ENCODE results near the gene GMPS.
"Not testable (repeated sequence)": the region's sequence is repeated elsewhere in the genome, so short reads cannot be mapped to it uniquely, and the experiment has no call there.

GMPS gene

DNA sequence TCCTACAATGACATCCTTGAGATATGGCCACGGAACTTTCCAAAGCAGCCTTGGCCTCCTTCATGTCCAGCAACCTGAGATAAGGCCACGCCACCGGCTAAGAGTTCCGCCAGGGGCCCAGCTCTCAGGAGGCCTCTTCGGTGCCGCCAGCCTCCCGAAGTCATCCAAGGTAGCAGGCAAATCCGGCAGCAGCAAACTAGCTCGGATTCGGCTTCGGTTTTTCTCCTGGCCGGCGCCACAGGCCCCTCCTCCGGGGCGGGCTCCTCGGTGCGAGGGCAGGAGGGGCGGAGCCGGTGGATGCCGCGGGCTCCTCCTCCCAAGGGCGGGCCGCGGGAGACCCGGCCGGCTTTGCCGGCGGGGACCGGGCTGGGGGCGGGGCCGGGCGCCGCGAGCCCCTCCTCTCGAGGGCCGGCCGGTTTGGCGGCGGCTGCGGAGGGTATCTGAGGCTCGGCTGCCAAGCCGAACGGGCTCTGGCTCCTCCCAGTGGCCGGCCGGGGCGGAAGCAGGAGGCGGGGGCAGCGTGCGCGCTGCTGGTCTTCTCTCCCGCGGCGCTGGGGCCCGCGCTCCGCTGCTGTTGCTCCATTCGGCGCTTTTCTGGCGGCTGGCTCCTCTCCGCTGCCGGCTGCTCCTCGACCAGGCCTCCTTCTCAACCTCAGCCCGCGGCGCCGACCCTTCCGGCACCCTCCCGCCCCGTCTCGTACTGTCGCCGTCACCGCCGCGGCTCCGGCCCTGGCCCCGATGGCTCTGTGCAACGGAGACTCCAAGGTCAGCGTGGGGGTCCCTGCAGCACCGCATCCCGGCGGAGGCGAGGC is at the start of gene GMPS:
Gene GMPS, plus strand, starts transcription at position 518 of the 812 bp plus-strand sequence. Its CDS starts 221 bp downstream, at position 739.
- DNase-seq (ENCODE audit: low spot score) = peak; percentile 82

GRCh38 chr3:155828490-155829098 is 41.9 kb upstream of the GMPS start:
- DNase-seq (ENCODE audit: low spot score) = not testable (repeated sequence)

DNA sequence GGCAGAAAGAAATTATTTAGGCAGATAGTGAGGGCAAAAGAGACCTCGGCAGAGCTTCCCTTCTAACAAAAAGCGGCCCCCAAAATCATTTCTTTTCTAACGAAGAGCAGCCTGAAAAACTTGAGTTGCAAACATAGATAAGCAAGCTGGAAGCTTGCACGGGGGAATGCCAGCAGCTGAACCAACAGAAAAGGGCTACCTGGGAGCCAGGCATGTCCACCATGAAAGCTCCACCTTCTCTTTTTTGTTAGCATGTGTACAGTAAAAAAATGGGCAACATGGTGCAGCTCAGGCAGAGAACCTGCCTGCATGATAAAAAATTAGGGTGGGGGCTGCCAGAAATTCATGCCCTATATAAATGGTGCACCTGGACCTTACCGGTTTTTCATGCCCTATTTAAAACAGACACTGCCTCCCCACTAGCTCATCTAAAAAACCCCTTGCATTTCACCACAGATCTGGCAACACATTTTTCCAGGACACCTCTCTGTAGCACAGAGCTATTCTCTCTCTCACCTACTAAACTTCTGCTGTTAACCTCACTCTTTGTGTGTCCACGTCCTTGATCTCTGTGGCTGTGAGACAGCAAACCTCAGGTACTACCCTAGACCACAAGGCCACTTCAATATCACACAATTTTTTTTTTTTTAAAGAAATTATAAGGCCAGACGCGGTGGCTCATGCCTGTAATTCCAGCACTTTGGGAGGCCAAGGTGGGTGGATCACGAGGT is 34.9 kb upstream of the GMPS start:
- DNase-seq (ENCODE audit: low spot score) = no peak

DNA sequence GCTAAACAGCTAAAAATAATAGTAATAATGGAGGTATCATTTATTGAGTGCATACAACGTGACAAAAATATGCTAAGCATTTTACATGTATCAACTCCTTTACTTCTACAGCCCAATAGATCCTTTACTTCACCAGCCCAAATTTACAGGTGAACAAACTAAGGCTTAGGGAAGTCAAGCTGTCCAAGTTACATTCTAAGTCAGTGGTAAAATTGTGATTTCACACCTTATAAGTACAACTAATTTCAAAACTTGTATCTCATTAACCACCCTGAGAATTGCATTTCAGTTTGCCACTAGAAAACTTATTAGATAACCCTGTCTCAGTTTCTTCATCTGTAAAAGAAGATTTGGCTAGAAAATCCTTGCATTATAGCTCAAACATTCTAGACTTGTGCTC is 26.9 kb upstream of the GMPS start:
- no peak for DNase-seq (ENCODE audit: low spot score)

DNA sequence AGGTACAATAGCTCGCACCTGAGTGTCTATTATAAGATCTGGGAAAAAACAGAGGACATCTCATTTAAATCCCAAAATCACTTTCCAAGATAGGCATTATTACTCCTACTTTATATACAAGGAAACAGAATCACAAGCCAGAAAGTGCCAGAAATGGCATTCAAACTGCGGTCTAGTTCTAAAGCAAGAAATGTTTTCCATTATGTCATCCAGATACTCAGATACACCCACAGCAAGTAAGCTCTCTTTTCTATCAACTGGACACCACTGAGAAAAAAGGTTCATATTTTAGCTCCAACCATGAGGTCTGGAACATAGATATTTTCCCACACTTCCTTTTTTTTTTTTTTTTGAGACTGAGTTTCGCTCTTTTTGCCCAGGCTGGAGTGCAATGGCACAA is 24.3 kb upstream of the GMPS start:
- no peak for DNase-seq (ENCODE audit: low spot score)

DNA sequence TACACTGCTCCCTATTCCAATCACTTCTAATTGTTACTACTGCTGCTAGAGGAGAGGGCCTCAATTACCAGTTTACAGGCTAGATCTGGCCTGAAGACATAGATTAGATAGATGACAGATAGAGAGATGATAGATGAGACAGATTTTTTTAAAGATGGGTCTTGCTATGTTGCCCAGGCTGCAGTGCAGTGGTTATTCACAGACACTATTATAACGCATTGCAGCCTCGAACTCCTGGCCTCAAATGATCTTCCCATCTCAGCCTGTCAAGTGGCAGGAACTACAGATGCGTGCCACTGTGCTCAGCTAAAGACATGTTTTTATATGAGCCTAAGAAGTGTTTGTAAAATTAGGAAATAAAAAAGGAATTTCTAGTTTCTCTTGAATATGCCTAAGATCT is 22.5 kb upstream of the GMPS start:
- DNase-seq (ENCODE audit: low spot score) = no peak

DNA sequence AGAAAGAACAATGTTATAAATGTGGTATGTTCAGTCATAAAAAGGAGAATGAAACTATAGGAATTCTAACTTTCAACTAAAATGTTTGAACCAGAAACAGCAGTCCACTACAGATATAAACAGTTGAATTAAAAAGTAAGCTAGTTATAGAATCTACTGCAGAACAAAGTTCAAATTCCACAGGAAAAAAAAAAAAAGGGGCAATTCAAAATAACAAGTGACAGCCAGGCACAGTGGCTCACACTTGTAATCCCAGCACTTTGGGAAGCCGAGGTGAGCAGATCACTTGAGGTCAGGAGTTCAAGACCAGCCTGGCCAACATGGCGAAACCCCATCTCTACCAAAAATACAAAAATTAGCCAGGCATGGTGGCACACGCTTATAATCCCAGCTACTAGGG is 21.0 kb upstream of the GMPS start:
- not testable (repeated sequence) for DNase-seq (ENCODE audit: low spot score)

GRCh38 chr3:155852341-155852740 is 18.1 kb upstream of the GMPS start:
- DNase-seq (ENCODE audit: low spot score) = no peak

- DNase-seq (ENCODE audit: low spot score) = no peak
These were observed 17.0 kb upstream of the GMPS start for GRCh38 chr3:155853214-155854140.

DNA sequence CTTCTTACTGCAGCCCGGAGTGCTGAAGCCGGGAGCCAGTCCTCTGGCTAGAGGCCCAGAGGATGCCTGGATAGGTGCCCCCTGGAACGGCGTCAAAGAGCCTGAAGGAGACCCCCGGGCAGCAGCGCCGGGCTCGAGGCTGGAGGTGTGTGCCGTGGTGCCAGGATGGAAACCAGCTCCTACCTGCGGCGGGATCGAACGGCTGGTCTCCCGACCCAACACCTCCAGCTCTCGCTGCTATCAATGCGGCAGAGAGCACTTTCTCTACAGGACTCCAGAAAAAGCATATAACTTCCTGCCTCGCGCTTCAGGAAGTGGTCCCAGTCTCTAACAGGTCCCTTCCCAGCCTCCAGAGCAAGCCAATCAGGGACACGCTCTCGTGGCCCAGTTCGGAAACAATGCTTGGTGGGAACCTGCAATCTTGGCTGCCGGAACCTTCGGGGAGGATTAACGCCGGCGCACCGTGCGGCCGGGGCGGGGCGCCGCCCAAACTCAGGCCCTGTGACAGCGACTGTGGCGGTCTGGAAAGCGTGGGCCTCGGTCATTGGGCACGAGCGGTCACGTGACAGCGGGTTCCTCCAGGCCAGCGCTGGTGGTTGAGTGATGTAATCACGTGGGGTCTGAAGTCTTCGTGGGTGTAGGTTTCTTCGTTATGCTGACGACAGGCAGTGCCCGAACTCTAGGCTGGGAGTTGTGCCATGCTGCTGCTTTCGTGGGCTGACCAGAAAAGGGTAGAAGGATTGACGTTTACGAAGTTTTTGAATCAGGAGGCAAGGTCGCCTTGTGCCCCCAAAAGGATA is 16.1 kb upstream of the GMPS start, which contains the start of gene SLC33A1:
Gene SLC33A1, minus strand, starts transcription at position 287 of the 800 bp plus-strand sequence. CDS start 430 bp downstream, outside the sequence.
- DNase-seq (ENCODE audit: low spot score) = peak; percentile 88

GRCh38 chr3:155859859-155860258 is 10.6 kb upstream of the GMPS start:
- DNase-seq (ENCODE audit: low spot score) = no peak

- DNase-seq (ENCODE audit: low spot score) = not testable (repeated sequence)
These were observed 10.0 kb upstream of the GMPS start for GRCh38 chr3:155860424-155860823.

DNA sequence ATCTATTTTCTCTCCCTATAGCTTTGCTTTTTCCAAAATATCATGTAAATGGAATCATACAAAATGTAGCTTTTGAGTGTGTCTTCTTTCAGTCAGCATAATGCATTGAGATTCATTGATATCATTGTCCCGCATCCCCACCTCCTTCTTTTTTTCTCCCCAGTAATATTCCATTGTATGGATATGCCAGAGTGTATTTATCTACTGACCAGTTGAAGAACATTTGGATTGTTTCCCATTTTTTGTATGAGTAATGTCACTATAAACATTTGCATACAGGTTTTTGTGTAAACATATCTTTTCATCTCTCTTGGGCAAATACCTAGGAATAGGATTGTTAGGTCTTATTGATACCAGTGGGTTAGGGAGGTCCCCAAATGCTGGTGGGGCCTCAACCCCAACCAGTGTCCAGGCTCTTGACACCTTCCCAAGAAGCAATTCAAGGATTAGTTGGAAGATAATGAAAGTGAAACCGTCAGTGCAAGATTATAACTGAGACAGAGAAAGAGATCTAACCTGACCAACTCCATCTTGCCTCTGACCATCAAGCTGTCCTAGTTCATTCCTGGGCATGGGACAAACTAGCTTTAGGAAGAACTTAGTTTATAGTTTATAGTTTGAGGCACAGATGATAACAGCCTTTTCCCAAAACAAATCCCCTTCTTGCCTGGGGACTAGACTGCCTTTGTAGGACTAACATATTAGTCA is 8.8 kb upstream of the GMPS start:
- DNase-seq (ENCODE audit: low spot score) = no peak

GRCh38 chr3:155862290-155862982 is 8.0 kb upstream of the GMPS start:
- DNase-seq (ENCODE audit: low spot score) = not testable (repeated sequence)

DNA sequence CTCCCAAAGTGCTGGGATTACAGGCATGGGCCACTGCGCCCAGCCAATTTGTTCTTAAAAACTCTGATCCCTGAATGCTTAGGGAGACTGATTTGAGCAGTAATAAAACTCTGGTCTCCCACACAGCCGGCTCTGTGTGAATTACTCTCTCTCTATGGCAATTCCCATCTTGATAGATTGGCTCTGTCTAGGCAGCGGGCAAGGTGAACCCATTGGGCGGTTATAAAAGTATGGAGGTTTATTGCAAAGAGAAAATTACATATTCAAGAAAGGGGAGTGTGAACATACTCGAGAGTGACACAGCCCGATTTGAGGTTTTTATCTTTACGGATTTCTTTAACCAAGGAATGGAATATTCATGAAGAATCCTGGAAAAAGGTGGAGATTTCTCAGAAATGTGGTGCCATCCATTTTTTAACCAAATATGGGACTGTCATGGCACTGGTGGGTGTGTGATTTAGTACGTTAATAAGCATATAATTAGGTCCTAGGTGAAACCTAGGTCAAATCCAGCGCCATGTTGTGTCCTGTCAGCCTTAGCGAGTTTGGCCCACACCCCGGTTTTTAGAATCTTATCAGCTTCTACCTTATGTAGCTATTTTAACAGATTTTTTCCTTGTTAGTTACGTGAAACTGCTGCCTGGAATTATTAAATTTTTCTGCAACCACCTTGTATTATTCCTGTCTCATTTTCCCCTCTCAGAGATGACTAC is 7.2 kb upstream of the GMPS start:
- DNase-seq (ENCODE audit: low spot score) = no peak

DNA sequence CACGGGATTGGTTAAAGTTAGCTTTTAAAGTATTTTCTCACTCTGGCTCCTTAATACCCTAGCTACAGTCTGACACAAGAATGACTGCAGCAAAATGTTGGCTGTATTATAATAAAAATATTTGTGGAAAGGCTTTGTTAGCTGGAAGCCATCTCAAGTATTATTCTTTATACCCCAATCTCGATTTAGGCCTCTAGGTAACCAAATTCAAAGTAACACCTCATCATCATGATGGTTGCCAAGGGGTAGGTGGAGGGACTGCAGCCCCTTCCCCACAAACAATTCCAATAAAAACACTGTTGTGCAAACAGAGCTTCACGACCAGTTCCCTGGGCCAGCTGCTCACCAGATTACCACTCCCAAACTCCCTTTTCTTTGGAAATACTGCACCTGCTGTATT is 759 bp upstream of the GMPS start:
- no peak for DNase-seq (ENCODE audit: low spot score)

DNA sequence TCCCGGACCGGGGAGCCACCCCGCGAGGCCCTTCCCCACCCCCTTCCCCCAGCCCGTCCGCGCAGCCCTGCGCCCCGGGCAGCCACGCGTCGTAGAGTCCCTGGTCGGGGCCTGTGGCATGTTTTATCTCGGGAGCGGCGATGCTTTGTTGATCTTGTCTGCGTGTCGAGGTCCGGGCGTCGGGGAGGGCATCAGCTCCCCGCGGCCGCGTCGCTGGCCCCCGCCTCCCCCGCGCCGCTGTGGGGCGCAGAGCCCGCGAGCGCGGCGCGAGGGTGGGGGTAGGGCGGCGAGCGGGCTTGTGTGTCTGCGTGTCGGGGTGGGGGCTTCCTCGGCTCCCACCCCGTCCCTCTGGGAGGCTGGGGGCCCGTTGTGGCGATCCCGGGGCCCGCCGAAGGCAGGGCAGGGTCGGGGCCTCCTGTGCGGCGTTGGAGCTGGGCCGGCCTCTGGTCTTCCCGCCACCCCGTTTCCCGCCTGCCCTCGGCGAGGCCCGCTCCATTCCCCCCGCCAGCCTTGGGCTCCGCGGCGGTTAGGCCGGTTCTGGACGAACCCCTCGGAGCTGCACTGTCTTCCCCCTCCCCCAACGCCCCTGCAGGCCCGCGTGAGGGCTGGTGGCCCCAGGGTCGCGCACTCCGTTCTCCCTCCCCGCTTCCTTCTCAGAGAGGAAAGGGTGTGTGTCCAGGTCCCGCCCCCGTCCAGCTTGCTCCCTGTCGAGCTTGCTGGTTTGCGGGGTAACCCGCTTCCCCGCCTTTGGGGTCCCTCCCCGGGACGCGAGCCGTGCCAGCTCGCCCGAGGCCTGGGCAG is 695 bp downstream of the GMPS start:
- peak; percentile 36 for DNase-seq (ENCODE audit: low spot score)

GRCh38 chr3:155871746-155872158 is 1.3 kb downstream of the GMPS start:
- no peak for DNase-seq (ENCODE audit: low spot score)
